GM19463 (cell line): ENCODE data around the gene PPFIA2.

Experiments
- ATAC-seq: cut with Tn5 transposase; IDR thresholded peaks from one replicate; pipeline ENCODE4 v1.9.1; 2021; ENCODE audit warnings: mild to moderate bottlenecking, moderate library complexity; ENCODE audit not compliant: unreplicated experiment

PPFIA2 gene

DNA sequence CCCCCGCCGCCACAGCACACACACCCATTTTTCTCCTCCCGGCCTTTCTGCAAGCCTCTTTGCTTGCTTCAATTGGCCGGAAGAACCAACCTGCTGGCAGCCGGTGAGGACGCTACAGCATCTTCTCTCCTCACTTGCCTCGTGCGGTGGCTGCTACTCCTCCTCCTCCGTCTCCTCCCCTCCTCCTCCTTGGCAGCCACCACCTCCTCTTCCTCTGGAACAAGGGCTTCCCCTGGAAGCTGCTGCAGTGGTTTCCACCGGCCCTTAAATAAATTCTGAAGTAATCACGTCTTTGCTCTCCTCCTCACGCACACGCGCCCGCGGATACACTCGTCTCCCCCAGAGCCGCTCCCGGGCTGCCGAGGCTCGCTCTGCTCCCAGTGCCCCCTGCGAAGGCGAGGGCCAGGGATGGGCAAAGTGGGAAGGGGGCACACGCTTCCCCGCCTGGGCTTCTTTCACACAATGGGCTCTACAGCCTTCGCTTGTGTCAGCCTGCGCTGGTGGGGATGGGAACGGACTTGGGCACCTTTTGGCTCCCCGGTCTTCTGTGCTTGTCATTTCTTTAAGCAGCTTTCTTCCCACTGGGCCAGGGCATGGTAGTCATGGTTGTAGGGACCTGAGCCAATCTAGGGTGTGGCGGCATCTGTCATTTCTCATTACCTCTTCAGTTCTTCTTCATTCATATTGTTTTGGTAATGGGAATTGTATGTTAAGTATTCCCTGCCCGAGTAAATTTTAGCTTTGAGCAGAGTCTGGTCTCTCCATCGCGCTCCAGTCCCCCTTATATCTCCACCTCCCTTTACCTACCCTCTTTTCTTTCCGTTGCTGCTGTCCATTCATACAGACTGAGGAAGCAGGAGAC is at the start of gene PPFIA2:
PPFIA2 (minus strand) TSS at position 161 of the 862 bp plus-strand sequence.
- ATAC-seq: no peak

DNA sequence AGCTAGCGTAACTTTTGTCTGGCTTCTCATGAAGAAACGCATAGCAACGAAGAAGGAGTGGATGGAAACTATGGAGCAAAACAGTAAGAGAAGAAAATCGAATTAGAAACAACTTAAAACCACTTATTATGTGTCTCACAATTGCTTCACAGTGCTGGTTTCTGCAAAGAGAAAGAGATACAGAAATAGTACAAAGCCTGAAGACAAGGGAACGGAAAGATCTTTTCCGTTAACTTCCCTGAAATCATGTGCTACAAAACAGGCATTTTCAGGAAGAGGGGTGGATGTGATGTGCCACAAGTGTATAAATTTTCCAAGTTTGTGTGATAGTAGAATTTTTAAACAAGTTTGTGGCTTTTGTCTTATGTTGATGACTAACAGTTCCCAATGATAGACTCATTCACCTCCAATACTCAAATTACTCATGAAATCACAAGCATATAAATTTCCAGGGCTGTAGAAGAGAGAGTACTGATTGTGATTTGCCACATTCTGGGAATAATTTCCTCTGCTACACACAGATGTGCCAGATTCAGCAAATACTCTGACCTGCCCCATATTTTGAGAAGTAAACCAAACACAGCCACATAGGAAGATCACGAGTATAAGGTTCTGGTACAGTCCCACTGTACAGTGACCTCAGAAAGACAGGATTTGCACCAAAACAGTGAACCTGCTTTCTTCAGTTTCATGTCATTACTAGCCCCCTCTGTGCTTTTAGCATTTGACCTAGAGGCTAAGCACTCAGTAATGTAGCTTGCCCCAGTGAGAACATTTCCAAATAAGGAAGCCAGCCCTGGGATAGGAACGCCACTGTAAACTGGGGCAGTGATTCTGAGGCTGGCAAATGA is 41.4 kb upstream of the PPFIA2 start:
- ATAC-seq: no peak

GRCh38 chr12:81798294-81798693 is 39.1 kb upstream of the PPFIA2 start:
- no peak for ATAC-seq

DNA sequence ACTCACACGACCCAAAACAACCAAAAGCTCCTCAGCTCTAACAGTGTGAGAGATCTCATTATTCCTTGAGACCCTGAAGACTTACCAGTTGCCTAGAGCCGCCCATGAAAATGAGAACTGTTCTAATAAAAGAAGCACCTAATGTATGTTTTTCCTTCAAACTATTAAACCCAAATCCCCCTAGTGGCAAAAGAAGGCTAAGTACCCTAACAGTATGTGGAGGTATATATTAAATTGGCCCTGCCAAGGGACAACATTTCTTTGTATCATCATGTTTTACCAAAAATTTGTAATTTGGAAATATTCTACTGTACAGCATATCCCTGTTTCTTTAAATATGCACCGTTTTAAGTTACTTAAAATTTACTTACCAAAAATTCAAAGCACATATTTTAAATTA is 38.0 kb upstream of the PPFIA2 start:
- ATAC-seq: no peak

DNA sequence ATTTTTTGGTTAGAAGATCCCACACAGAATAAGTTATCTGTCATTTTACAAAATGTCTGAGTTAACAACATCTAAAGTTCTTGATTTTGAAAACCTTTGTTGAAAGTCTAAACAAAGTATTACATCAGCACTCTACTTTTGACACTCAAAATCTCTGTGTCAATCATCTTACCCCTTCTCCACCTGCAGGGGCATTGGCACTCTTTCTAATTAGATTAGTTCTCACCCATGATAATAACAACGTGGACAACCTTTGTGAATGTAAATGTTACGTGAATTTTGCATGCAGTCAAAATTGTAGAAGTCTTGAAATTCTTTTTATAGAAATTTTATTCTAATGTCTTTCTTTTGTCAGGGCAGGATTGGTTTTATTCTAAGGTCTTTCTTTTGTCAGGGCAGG is 33.5 kb upstream of the PPFIA2 start:
- ATAC-seq: no peak

- no peak for ATAC-seq
Observed at GRCh38 chr12:81779216-81779615, 20.1 kb upstream of the PPFIA2 start.

GRCh38 chr12:81778719-81779118 is 19.6 kb upstream of the PPFIA2 start:
- ATAC-seq: no peak

- ATAC-seq: no peak
Observed at GRCh38 chr12:81758421-81759189, 545 bp downstream of the PPFIA2 start.

DNA sequence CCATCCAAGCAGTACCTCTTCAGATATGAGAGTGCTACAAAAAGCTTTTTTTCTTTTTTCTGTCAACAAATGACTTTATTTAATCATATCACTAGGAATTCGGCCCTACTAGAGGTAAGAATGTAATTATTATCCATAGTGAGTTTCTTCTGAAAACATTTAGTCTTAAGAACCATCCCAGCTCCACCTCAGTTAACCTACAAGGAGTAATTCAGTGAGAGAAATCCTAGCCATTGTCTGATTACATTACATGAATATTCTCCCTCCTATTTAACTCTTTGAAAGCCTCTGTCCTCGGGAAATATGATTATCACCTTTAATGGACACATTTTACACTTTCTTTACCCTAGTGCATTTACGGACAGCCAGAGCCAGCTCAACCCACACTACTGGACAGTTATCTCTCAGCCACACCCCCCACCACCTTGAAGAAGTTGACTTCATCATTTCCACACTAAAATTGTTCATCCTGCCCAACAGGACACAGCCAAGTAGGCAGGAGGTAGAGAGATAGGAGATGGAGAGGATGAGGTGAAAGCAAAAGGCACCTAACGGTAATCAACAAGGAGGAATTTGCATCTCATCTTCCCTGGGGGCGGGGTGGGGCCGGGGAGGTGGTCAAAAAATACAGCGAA is 1.3 kb downstream of the PPFIA2 start:
- no peak for ATAC-seq

GRCh38 chr12:81729781-81730180 is 29.4 kb downstream of the PPFIA2 start:
- no peak for ATAC-seq

GRCh38 chr12:81727391-81727790 is 31.8 kb downstream of the PPFIA2 start:
- ATAC-seq: no peak

- no peak for ATAC-seq
Observed at GRCh38 chr12:81726634-81727033, 32.5 kb downstream of the PPFIA2 start.

DNA sequence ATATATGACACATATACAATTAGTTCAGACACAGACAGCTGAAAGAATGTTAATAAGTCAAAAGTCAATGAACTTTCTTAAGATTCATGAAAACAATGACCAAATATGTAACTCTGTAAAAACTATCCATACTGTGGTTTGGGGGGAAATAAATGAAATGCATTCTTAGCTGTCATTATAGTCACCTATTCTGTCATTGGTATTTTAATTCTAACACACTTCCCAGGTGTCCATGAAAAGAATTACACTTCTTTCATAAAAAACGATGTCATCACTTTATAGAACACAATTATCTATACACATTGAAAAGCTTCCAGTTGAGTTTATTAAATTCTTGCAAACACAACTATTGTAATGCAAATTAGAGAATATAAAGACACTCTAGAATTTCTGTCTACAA is 35.8 kb downstream of the PPFIA2 start:
- no peak for ATAC-seq

DNA sequence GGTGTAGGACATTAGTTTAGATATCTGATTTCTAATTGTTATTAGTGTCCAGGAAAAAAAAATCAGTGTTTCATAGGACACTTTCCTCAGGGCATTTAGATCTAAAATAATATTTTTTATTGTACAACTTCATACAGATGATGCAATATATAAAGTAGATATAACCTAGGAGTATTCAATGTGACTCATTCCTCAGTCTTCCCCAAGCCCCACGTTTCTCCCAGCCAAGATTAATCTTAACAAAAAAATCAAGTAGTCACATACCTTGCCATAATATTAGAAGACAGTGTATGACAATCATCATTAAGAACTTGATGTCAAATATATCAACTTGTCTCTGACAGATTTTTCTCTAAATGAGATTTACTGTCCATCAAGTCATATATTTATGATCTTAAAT is 37.1 kb downstream of the PPFIA2 start:
- no peak for ATAC-seq

DNA sequence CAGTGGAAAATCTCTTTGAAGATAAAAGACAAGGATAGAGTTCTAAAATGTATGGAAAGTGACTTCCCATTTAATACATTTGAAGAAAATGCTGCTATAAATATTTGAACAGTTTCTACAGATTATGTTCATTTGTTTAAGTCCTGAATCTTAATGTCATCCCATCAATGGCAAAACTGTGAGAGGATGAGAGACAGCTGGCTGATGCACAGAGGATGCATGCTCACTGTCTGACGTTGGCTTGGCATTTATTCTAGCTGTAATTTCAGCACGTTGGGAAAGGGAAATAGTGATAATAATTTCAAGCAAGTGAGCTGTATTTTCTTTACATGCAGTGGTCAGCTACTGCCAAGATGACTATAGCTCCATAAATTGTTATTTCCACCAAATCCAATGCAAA is 40.5 kb downstream of the PPFIA2 start:
- ATAC-seq: no peak

GRCh38 chr12:81712536-81712935 is 46.6 kb downstream of the PPFIA2 start:
- no peak for ATAC-seq

DNA sequence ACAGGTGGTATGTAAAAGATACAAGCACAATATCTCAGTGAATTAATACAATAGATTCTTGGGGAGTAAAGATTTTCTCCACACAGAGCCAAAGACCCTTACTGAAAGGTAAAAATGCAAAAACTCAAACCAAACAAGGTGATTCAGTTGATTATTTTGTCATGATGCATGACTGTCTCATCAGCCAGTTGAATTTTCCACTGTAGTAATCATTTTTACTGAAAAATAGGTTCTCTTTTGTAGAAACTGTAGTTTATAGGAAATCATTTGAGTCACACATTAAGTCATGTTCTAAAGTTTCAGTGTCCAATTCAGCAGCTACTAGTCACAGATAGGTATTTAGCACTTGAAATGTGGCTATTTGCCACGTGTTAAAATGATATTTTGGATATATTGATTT is 53.6 kb downstream of the PPFIA2 start:
- ATAC-seq: no peak

DNA sequence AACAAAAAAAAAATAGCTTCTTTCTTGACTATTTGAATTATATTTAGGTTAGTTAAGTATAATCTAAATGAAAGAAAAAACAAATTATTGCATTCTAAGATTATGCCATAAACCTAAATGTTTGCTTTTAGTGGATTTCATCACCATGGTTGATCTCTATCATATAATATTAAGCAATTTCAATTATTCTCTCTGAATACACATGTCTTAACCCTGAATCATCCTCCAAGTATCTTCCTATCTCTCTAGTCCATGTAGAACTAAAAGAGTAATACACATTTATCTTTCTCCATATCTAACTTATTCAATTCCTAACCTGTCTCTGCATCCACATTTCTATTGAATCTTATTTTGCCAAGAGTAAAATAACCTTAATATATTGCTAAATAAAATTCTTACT is 59.6 kb downstream of the PPFIA2 start:
- ATAC-seq: no peak

DNA sequence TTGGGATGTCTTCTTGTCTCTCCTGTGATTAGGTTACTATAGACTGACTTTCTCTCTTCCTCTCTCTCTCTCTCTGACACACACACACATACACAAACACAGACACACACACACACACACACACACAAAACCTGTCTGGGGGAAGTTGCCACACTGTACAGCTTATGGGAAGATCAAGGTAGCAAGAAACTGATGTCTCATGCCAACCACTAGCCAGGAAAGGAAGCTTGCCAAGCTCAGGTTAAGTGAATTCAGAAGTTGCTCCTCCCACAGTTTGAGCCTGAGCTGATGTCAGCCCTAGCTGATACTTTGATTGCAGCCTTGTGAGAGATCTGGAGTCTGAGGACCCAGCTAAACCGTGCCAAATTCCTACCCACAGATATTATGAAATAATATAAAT is 67.1 kb downstream of the PPFIA2 start:
- ATAC-seq: no peak

DNA sequence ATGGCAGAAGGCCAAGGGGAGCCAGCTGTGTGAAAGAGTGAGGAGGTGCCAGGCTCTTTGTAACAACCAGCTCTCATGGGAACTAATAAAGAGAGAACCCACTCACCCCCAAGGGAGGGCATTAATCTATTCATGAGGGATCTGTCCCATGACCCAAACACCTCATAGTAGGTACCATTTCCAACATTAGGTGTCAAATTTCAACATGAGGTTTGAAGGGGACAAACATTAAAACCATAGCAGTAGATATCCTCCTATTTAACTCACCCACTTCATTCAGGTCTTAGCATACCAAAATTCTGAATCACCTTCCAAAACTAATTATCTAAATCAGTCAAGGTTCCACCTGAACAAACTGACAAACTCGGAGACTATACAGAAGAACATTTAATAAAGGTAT is 75.3 kb downstream of the PPFIA2 start:
- no peak for ATAC-seq

DNA sequence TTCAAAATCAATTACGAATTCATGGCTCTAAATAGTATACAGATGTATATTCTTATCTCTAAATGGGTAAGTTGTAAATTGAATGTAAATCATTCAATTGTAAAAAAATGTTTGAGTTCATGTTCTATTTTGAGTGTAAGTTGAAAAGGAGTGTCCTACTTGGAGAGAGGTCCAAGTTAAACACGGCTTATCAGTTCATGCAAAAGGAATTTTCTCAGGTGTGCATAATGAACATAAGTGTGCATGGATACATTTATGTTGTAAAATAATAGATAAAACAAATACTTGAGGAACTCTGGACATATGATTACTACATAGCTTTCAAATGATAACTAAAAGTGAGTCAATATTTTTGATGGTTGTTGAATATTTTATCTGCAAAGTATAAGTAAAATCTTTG is 79.5 kb downstream of the PPFIA2 start:
- ATAC-seq: no peak
